NOMO-1 treated with DMSO at 0.1 percent for 48 hours (cell line): ENCODE measurements around the gene FAM219A.
"Not testable (repeated sequence)": the region's sequence is repeated elsewhere in the genome, so short reads cannot be mapped to it uniquely, and the experiment has no call there.

Source experiments
- DNase-seq: peaks from one replicate; lab custom pipeline; 2025; ENCODE audit not compliant: unreplicated experiment; lab: John Stamatoyannopoulos, UW

FAM219A gene

GRCh38 chr9:34484678-34485077 is 26.3 kb upstream of the FAM219A start:
- DNase-seq = no peak

GRCh38 chr9:34482746-34483145 is 24.4 kb upstream of the FAM219A start:
- not testable (repeated sequence) for DNase-seq

GRCh38 chr9:34481620-34482019 is 23.2 kb upstream of the FAM219A start:
- not testable (repeated sequence) for DNase-seq

- DNase-seq = no peak
These were observed 21.1 kb upstream of the FAM219A start for GRCh38 chr9:34479431-34479866.

GRCh38 chr9:34477541-34477940 is 19.2 kb upstream of the FAM219A start:
- no peak for DNase-seq

- DNase-seq = no peak
These were observed 16.7 kb upstream of the FAM219A start for GRCh38 chr9:34475097-34475496.

- no peak for DNase-seq
These were observed 7.1 kb upstream of the FAM219A start for GRCh38 chr9:34465468-34465867.

- DNase-seq = no peak
These were observed 6.2 kb upstream of the FAM219A start for GRCh38 chr9:34464571-34464970.

- DNase-seq = no peak
These were observed 5.5 kb upstream of the FAM219A start for GRCh38 chr9:34463901-34464232.

- peak; percentile 57 for DNase-seq
These were observed 4.9 kb upstream of the FAM219A start for GRCh38 chr9:34463098-34463900.

GRCh38 chr9:34459941-34460340 is 1.6 kb upstream of the FAM219A start:
- no peak for DNase-seq

- DNase-seq = no peak
These were observed 986 bp upstream of the FAM219A start for GRCh38 chr9:34459356-34459755.

- DNase-seq = no peak
These were observed 580 bp upstream of the FAM219A start for GRCh38 chr9:34458959-34459340.

- DNase-seq = no peak
These were observed 931 bp downstream of the FAM219A start for GRCh38 chr9:34457266-34458012.

GRCh38 chr9:34456746-34457145 is 1.6 kb downstream of the FAM219A start:
- no peak for DNase-seq

- DNase-seq = no peak
These were observed 2.2 kb downstream of the FAM219A start for GRCh38 chr9:34456151-34456550.

GRCh38 chr9:34454571-34455065 is 3.8 kb downstream of the FAM219A start:
- no peak for DNase-seq

- no peak for DNase-seq
These were observed 5.8 kb downstream of the FAM219A start for GRCh38 chr9:34452568-34452967.

- DNase-seq = no peak
These were observed 6.8 kb downstream of the FAM219A start for GRCh38 chr9:34451545-34451944.

GRCh38 chr9:34451135-34451534 is 7.2 kb downstream of the FAM219A start:
- DNase-seq = no peak

GRCh38 chr9:34450644-34451043 is 7.7 kb downstream of the FAM219A start:
- no peak for DNase-seq

- no peak for DNase-seq
These were observed 11.4 kb downstream of the FAM219A start for GRCh38 chr9:34446951-34447350.
